Skeletal muscle satellite cell (primary cell): ENCODE data around the gene SPOP.

Experiments
- H3K27me3 ChIP-seq: 2 replicates; pipeline ENCODE4 v1.7.0; 2013; ENCODE audit warnings: low read length; ENCODE audit not compliant: control insufficient read depth, insufficient read depth
- H3K36me3 ChIP-seq: 2 replicates; pipeline ENCODE4 v1.7.0; 2013; ENCODE audit warnings: mild to moderate bottlenecking, control low read depth, low read length; ENCODE audit not compliant: insufficient read depth
- H3K4me1 ChIP-seq: 2 replicates; pipeline ENCODE4 v1.7.0; 2013; ENCODE audit warnings: low read length; ENCODE audit not compliant: control insufficient read depth, insufficient read depth
- H3K4me2 ChIP-seq: 2 replicates; pipeline ENCODE4 v1.7.0; 2013; ENCODE audit warnings: mild to moderate bottlenecking, low read length
- H3K4me3 ChIP-seq: 2 replicates; pipeline ENCODE4 v1.7.0; 2013; ENCODE audit warnings: low read length
- H3K9ac ChIP-seq: 2 replicates; pipeline ENCODE4 v1.7.0; 2013; ENCODE audit warnings: mild to moderate bottlenecking, low read depth, low read length, moderate library complexity
- H3K9me3 ChIP-seq: replicated peaks from 2 replicates; pipeline ENCODE4 v1.7.0; 2013; ENCODE audit warnings: mild to moderate bottlenecking, control low read depth, low read length

SPOP gene

GRCh38 chr17:49580981-49581647 lies 96.8 kb downstream of the SPOP start:
- Histone ChIP-seq H3K4me1 (peaks cover 19% of the 10 kb centered on the region), H3K4me3 (no peak overlapping the region), H3K4me2 (no peak overlapping the region), H3K9me3 (no peaks in the 10 kb centered on the region), H3K36me3 (no peaks in the 10 kb centered on the region), H3K27me3 (peaks cover 10% of the 10 kb centered on the region), H3K9ac (no peak overlapping the region)

- H3K36me3 ChIP-seq, result no peaks in the 10 kb centered on the region
- no peak overlapping the region for H3K4me3 ChIP-seq
- H3K9ac ChIP-seq, result no peak overlapping the region
- H3K27me3 ChIP-seq, result peaks cover 12% of the 10 kb centered on the region
- no peak overlapping the region for H3K4me2 ChIP-seq
- H3K4me1 ChIP-seq, result peaks cover 24% of the 10 kb centered on the region
- H3K9me3 ChIP-seq, result no peaks in the 10 kb centered on the region
Measured at GRCh38 chr17:49580055-49580721, 97.7 kb downstream of the SPOP start.

GRCh38 chr17:49579522-49579921 lies 98.4 kb downstream of the SPOP start:
- Histone ChIP-seq H3K4me1 (peaks cover 26% of the 10 kb centered on the region), H3K27me3 (peaks cover 18% of the 10 kb centered on the region)

GRCh38 chr17:49578952-49579500 lies 98.9 kb downstream of the SPOP start:
- Histone ChIP-seq H3K9me3 (no peaks in the 10 kb centered on the region), H3K4me1 (peaks cover 31% of the 10 kb centered on the region), H3K9ac (no peak overlapping the region), H3K36me3 (no peaks in the 10 kb centered on the region), H3K27me3 (peaks cover 22% of the 10 kb centered on the region), H3K4me2 (no peak overlapping the region), H3K4me3 (no peak overlapping the region)

More at GRCh38 chr17:49579522-49579921, 98.4 kb downstream of the SPOP start:
- Histone ChIP-seq H3K36me3 (no peaks in the 10 kb centered on the region), H3K4me2 (no peak overlapping the region), H3K9ac (no peak overlapping the region), H3K4me3 (no peak overlapping the region), H3K9me3 (no peaks in the 10 kb centered on the region)

- Histone ChIP-seq H3K27me3 (peaks cover 28% of the 10 kb centered on the region), H3K9me3 (no peaks in the 10 kb centered on the region), H3K9ac (no peak overlapping the region)
Measured at GRCh38 chr17:49578414-49578813, 99.5 kb downstream of the SPOP start.

GRCh38 chr17:49577963-49578362 lies 99.9 kb downstream of the SPOP start:
- no peak overlapping the region for H3K4me2 ChIP-seq
- peaks cover 33% of the 10 kb centered on the region for H3K4me1 ChIP-seq
- no peaks in the 10 kb centered on the region for H3K36me3 ChIP-seq
- H3K4me3 ChIP-seq, result no peak overlapping the region
- H3K27me3 ChIP-seq, result peaks cover 32% of the 10 kb centered on the region
- H3K9me3 ChIP-seq, result no peaks in the 10 kb centered on the region
- no peak overlapping the region for H3K9ac ChIP-seq

More at GRCh38 chr17:49578414-49578813, 99.5 kb downstream of the SPOP start:
- Histone ChIP-seq H3K4me2 (no peak overlapping the region), H3K4me3 (no peak overlapping the region), H3K4me1 (peaks cover 32% of the 10 kb centered on the region), H3K36me3 (no peaks in the 10 kb centered on the region)

GRCh38 chr17:49577650-49577934 lies 100.3 kb downstream of the SPOP start:
- Histone ChIP-seq H3K4me2 (no peak overlapping the region), H3K4me1 (peaks cover 31% of the 10 kb centered on the region), H3K9ac (no peak overlapping the region)

GRCh38 chr17:49576917-49577649 lies 100.8 kb downstream of the SPOP start:
- peaks cover 28% of the 10 kb centered on the region for H3K4me1 ChIP-seq
- H3K9ac ChIP-seq, result peak overlapping the region; percentile 56
- peak overlapping the region; percentile 76 for H3K4me3 ChIP-seq
- peak overlapping the region; percentile 99 for H3K4me2 ChIP-seq
- no peaks in the 10 kb centered on the region for H3K9me3 ChIP-seq
- no peaks in the 10 kb centered on the region for H3K36me3 ChIP-seq
- H3K27me3 ChIP-seq, result peaks cover 41% of the 10 kb centered on the region

More at GRCh38 chr17:49577650-49577934, 100.3 kb downstream of the SPOP start:
- H3K4me3 ChIP-seq, result no peak overlapping the region
- no peaks in the 10 kb centered on the region for H3K9me3 ChIP-seq
- peaks cover 36% of the 10 kb centered on the region for H3K27me3 ChIP-seq
- H3K36me3 ChIP-seq, result no peaks in the 10 kb centered on the region

- no peaks in the 10 kb centered on the region for H3K9me3 ChIP-seq
- peaks cover 49% of the 10 kb centered on the region for H3K27me3 ChIP-seq
- H3K9ac ChIP-seq, result peak overlapping the region; percentile 56
- H3K4me3 ChIP-seq, result peak overlapping the region; percentile 76
- H3K4me2 ChIP-seq, result peak overlapping the region; percentile 99
- H3K4me1 ChIP-seq, result peaks cover 28% of the 10 kb centered on the region
- H3K36me3 ChIP-seq, result no peaks in the 10 kb centered on the region
Measured at GRCh38 chr17:49576088-49576916, 101.6 kb downstream of the SPOP start.

- H3K4me3 ChIP-seq, result peak within 1 kb of the TSS; percentile 76
- H3K4me2 ChIP-seq, result peak within 1 kb of the TSS; percentile 99
- H3K9me3 ChIP-seq, result no peaks in the 10 kb centered on the region
- peaks cover 55% of the 10 kb centered on the region for H3K27me3 ChIP-seq
- peaks cover 28% of the 10 kb centered on the region for H3K4me1 ChIP-seq
- H3K36me3 ChIP-seq, result no peaks in the 10 kb centered on the region
- peak within 1 kb of the TSS; percentile 56 for H3K9ac ChIP-seq
Measured at GRCh38 chr17:49575679-49576087, 102.2 kb downstream of the SPOP start, which contains the start of gene NXPH3. Gene NXPH3 (plus strand): TSS chr17:49575871. CDS start chr17:49576220, 349 bp downstream.
